Endothelial cell (in vitro differentiated cells): ENCODE data around the gene MACROD2. TPM values are rescaled to one million over a fixed set of nuclear protein-coding genes. Genes with fewer than 3 reads are reported as not detected.

Source experiments
- DNase-seq: peaks from one replicate; pipeline ENCODE4 v3.0.0; 2021; ENCODE audit warnings: low spot score
- H3K27ac Mint-ChIP-seq: one replicate; pipeline ENCODE4 v1.8.0; 2021; ENCODE audit warnings: mixed read lengths, inconsistent platforms; ENCODE audit not compliant: unreplicated experiment
- H3K27me3 Mint-ChIP-seq: one replicate; pipeline ENCODE4 v1.8.0; 2021; ENCODE audit warnings: mild to moderate bottlenecking, moderate library complexity, mixed read lengths, inconsistent platforms; ENCODE audit not compliant: unreplicated experiment
- H3K36me3 Mint-ChIP-seq: one replicate; pipeline ENCODE4 v1.8.0; 2021; ENCODE audit warnings: mild to moderate bottlenecking, low read depth, mixed read lengths, inconsistent platforms; ENCODE audit not compliant: unreplicated experiment
- H3K4me1 Mint-ChIP-seq: one replicate; pipeline ENCODE4 v1.8.0; 2021; ENCODE audit warnings: mild to moderate bottlenecking, mixed read lengths, inconsistent platforms; ENCODE audit not compliant: unreplicated experiment
- H3K4me3 Mint-ChIP-seq: one replicate; pipeline ENCODE4 v1.8.0; 2021; ENCODE audit warnings: mild to moderate bottlenecking, mixed read lengths, inconsistent platforms; ENCODE audit not compliant: unreplicated experiment
- H3K9me3 Mint-ChIP-seq: one replicate; pipeline ENCODE4 v1.8.0; 2021; ENCODE audit warnings: mixed read lengths, inconsistent platforms; ENCODE audit not compliant: unreplicated experiment
- total RNA-seq: library from RNA; stranded (reverse); fragmentation: NEBNext Ultra II Directional; extraction: Animal tissue kit (Norgen Biotek cat#: 25700); gene quantifications from one replicate; pipeline ENCODE4 v1.2.1, GENCODE V29; 2021; ENCODE audit not compliant: unreplicated experiment
- TF ChIP-seq, protein P1 (sequence below): fragments of 200-600 bp; sonication (generic); IDR thresholded peaks from one replicate; pipeline ENCODE4 v1.5.0; 2021; ENCODE audit warnings: antibody characterized with exemption; ENCODE audit not compliant: unreplicated experiment

The MACROD2 gene
- total RNA-seq, 1 donor from 2014 or later, result 6.4 TPM

DNA sequence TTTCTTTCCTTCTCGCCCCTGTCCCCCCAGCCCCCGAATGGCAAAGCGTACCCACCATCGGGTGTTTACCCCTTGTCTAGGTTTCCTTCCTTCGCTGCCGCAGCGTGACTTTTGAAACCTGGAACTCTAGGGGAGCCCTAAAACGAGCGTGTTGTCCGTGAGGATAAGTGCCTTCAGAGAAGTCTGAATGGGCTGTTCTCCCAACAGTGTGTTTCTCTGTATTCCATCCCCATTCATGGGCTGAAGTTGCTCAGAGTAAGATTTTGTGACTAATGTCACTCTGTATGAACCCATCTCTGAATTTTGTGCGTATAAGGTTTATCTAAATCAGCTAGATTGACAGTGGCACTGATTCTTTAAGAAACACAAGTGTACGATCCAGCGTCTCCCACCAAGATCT, 949 bp downstream of the MACROD2 start:
- Mint-ChIP-seq H3K27me3 (peaks cover 8% of the 10 kb centered on the region), H3K27ac (no peak overlapping the region), H3K4me1 (peaks cover 6% of the 10 kb centered on the region), H3K36me3 (peaks cover 5% of the 10 kb centered on the region), H3K9me3 (no peaks in the 10 kb centered on the region), H3K4me3 (peak overlapping the region; percentile 99)
- TF ChIP-seq, protein P1, sequence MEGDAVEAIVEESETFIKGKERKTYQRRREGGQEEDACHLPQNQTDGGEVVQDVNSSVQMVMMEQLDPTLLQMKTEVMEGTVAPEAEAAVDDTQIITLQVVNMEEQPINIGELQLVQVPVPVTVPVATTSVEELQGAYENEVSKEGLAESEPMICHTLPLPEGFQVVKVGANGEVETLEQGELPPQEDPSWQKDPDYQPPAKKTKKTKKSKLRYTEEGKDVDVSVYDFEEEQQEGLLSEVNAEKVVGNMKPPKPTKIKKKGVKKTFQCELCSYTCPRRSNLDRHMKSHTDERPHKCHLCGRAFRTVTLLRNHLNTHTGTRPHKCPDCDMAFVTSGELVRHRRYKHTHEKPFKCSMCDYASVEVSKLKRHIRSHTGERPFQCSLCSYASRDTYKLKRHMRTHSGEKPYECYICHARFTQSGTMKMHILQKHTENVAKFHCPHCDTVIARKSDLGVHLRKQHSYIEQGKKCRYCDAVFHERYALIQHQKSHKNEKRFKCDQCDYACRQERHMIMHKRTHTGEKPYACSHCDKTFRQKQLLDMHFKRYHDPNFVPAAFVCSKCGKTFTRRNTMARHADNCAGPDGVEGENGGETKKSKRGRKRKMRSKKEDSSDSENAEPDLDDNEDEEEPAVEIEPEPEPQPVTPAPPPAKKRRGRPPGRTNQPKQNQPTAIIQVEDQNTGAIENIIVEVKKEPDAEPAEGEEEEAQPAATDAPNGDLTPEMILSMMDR, result no peak
- DNase-seq, result no peak

DNA sequence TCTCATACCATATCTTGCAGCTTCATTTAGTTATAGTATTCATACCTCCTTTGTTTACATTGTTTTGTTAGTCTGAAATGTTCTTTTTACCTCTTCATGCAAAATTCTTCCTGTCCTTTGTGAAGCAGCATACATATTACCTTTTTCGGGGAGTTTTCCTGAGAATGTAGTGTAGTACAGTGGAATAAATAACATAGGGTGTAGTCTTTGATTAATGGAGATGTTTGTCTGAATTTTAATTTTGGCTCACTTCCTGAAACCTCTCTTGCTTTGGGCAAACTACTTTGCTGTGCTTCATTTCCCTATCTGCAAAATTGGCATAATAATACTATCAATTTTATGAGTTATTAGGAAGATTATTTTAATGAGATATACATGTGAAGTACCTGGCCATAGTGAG, 5.6 kb downstream of the MACROD2 start:
- no peak overlapping the region for H3K27ac Mint-ChIP-seq
- TF ChIP-seq, protein P1, result no peak

DNA sequence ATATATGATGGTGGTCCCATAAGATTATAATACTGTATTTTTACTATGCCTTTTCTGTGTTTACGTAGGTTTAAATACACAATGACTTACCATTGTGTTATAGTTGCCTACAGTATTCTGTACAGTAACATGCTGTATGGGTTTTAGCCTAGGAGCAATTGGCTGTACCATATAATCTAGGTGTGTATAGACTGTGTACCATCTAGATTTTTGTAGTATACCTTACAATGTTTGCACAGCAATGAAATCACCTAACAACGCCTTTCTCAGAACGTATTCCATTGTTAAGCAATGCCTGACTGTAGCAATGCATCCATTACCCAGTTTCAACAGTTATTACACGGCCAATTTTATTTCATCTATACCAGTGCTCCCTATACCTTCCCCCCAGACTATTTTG, 10.7 kb downstream of the MACROD2 start:
- TF ChIP-seq, protein P1, result no peak
- Mint-ChIP-seq H3K27me3 (no peaks in the 10 kb centered on the region), H3K4me1 (no peaks in the 10 kb centered on the region), H3K9me3 (no peaks in the 10 kb centered on the region), H3K4me3 (no peak overlapping the region), H3K27ac (no peak overlapping the region), H3K36me3 (no peaks in the 10 kb centered on the region)
- no peak for DNase-seq

More for the DNA sequence above, 5.6 kb downstream of the MACROD2 start:
- H3K36me3 Mint-ChIP-seq, result peaks cover 5% of the 10 kb centered on the region
- no peaks in the 10 kb centered on the region for H3K9me3 Mint-ChIP-seq
- H3K4me1 Mint-ChIP-seq, result peaks cover 6% of the 10 kb centered on the region
- H3K4me3 Mint-ChIP-seq, result no peak overlapping the region
- DNase-seq, result no peak
- H3K27me3 Mint-ChIP-seq, result peaks cover 5% of the 10 kb centered on the region

DNA sequence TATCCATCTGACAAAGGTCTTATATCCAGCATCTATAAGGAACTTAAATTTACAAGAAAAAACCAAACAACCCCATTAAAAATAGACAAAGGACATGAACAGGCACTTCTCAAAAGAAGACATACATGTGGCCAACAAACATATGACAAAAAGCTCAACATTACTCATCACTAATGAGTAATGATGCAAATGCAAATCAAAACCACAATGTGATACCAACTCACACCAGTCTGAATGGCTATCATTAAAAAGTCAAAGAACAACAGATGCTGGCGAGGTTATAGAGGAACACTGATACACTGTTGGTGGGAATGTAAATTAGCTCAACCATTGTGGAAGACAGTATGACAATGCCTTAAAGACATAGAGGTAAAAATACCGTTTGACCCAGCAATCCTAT, 13.9 kb downstream of the MACROD2 start:
- Mint-ChIP-seq H3K27me3 (no peaks in the 10 kb centered on the region), H3K36me3 (no peaks in the 10 kb centered on the region), H3K4me1 (no peaks in the 10 kb centered on the region), H3K9me3 (no peaks in the 10 kb centered on the region), H3K4me3 (no peak overlapping the region), H3K27ac (no peak overlapping the region)
- TF ChIP-seq, protein P1, result no peak
- DNase-seq, result no peak

DNA sequence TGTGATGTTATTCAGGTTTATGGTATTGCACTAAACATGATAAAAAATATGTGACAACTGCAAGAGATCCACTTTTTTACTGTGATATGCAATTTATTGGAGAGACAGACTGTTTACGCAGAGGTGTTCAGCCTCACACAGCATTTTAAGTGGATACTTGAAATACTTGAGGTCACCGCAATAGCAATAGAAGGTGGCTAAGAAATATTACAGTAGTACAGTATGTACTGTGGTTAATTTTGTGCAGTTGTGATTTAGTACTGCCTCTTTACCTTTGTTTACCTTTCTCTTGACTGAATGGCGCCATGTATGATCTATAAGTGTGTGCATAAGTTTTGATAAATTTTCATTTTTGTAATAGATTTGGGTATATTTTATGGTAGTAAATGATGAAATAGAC, 17.4 kb downstream of the MACROD2 start:
- Mint-ChIP-seq H3K4me1 (no peaks in the 10 kb centered on the region), H3K27me3 (no peaks in the 10 kb centered on the region), H3K4me3 (no peak overlapping the region), H3K9me3 (no peaks in the 10 kb centered on the region), H3K27ac (no peak overlapping the region), H3K36me3 (no peaks in the 10 kb centered on the region)
- no peak for DNase-seq
- TF ChIP-seq, protein P1, result no peak
